NB4 (cell line): ENCODE measurements around the gene MOB3B.

Experiments used
- MAX ChIP-seq: IDR thresholded peaks from 2 replicates; pipeline ENCODE4 v1.6.1; 2011; ENCODE audit warnings: low read depth, low read length
- POLR2A ChIP-seq: IDR thresholded peaks from 2 replicates; pipeline ENCODE4 v1.6.1; 2011; ENCODE audit warnings: mild to moderate bottlenecking; ENCODE audit not compliant: insufficient read length; ENCODE audit errors: extremely low read depth
- TF ChIP-seq, protein P1 (sequence below): IDR thresholded peaks from one replicate; pipeline ENCODE4 v1.5.1; 2012; ENCODE audit warnings: low read depth, low read length

DNA sequence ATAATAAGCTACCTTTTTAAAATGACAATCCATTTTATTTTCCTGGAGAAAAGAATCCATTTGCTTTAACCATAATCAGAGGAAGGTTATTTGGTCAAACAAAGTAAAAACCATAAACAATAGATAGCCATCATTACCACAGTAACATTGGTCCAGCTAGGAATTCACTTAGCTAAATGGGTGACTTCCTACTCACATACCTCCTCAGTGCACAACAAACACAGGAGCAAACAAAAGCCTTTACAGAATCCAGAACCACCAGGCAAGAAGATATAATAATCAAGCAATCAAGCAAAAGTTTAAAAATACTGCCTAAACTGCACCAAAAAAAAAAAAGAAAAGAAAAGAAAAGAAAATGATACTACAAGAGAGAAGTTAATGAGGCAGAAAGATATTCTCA lies 6.5 kb downstream of the MOB3B start:
- TF ChIP-seq, protein P1, sequence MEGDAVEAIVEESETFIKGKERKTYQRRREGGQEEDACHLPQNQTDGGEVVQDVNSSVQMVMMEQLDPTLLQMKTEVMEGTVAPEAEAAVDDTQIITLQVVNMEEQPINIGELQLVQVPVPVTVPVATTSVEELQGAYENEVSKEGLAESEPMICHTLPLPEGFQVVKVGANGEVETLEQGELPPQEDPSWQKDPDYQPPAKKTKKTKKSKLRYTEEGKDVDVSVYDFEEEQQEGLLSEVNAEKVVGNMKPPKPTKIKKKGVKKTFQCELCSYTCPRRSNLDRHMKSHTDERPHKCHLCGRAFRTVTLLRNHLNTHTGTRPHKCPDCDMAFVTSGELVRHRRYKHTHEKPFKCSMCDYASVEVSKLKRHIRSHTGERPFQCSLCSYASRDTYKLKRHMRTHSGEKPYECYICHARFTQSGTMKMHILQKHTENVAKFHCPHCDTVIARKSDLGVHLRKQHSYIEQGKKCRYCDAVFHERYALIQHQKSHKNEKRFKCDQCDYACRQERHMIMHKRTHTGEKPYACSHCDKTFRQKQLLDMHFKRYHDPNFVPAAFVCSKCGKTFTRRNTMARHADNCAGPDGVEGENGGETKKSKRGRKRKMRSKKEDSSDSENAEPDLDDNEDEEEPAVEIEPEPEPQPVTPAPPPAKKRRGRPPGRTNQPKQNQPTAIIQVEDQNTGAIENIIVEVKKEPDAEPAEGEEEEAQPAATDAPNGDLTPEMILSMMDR: no peak
- no peak for TF ChIP-seq POLR2A
- TF ChIP-seq MAX: no peak
